IMR-90 (cell line): ENCODE measurements around the gene ADAM17. TPM values are rescaled to one million over a fixed set of nuclear protein-coding genes. Genes with fewer than 3 reads are reported as not detected.

Experiments used
- ATAC-seq: fragments of 200-7000 bp; cut with Tn5 transposase; 2 replicates; pipeline ENCODE4 v1.9.1; 2020; ENCODE audit warnings: low read depth, mild to moderate bottlenecking, moderate library complexity
- BruUV-seq: library from RNA; stranded (reverse); fragments of 400-500 nt; replicated peaks from 2 replicates; lab custom pipeline; 2021; lab: Mats Ljungman, UMichigan
- CTCF ChIA-PET: fragments of 300-600 bp; formaldehyde crosslinking; extraction: SDS; loops from one replicate; lab custom pipeline; 2021; ENCODE audit warnings: antibody characterized with exemption; lab: Yijun Ruan, JAX
- POLR2A ChIA-PET: fragments of 300-600 bp; sonication (Branson Sonifier 250); formaldehyde crosslinking; loops from one replicate; lab custom pipeline; 2022; ENCODE audit warnings: antibody characterized with exemption; ENCODE audit not compliant: unreplicated experiment; lab: Charles Lee
- DNase-seq: peaks from one replicate; pipeline ENCODE4 v3.0.0; 2013
- H2AFZ ChIP-seq: replicated peaks from 2 replicates; pipeline ENCODE3; 2013; ENCODE audit warnings: low read length, mild to moderate bottlenecking; ENCODE audit not compliant: poor library complexity
- H2AK5ac ChIP-seq: 2 replicates; pipeline ENCODE4 v1.6.1; 2013; ENCODE audit warnings: low read depth, low read length, inconsistent platforms
- H2AK9ac ChIP-seq: replicated peaks from 2 replicates; pipeline ENCODE3; 2013; ENCODE audit warnings: mild to moderate bottlenecking, low read depth, low read length, moderate library complexity; ENCODE audit not compliant: poor library complexity
- H2BK120ac ChIP-seq: 2 replicates; pipeline ENCODE4 v1.6.1; 2013; ENCODE audit warnings: low read depth, low read length, inconsistent platforms
- H2BK15ac ChIP-seq: 3 replicates; pipeline ENCODE4 v1.6.1; 2013; ENCODE audit warnings: low read depth, low read length, inconsistent platforms
- H2BK20ac ChIP-seq: 2 replicates; pipeline ENCODE4 v1.6.1; 2013; ENCODE audit warnings: low read depth, mild to moderate bottlenecking, inconsistent platforms, low read length, moderate library complexity
- H2BK5ac ChIP-seq: 2 replicates; pipeline ENCODE4 v1.6.1; 2013; ENCODE audit warnings: mild to moderate bottlenecking, low read depth, low read length, inconsistent platforms; ENCODE audit not compliant: poor library complexity, severe bottlenecking
- H3K14ac ChIP-seq: replicated peaks from 2 replicates; pipeline ENCODE4 v1.6.1; 2013; ENCODE audit warnings: low read depth, low read length, inconsistent platforms
- H3K18ac ChIP-seq: 2 replicates; pipeline ENCODE4 v1.6.1; 2013; ENCODE audit warnings: low read depth, low read length, control low read depth
- H3K23ac ChIP-seq: 2 replicates; pipeline ENCODE4 v1.6.1; 2013; ENCODE audit warnings: low read depth, low read length, inconsistent platforms
- H3K27ac ChIP-seq: 2 replicates; pipeline ENCODE4 v1.5.1; 2013; ENCODE audit warnings: mild to moderate bottlenecking, control low read depth, low read length; ENCODE audit not compliant: insufficient read depth
- H3K27me3 ChIP-seq: 2 replicates; pipeline ENCODE4 v1.6.1; 2013; ENCODE audit warnings: low read length; ENCODE audit not compliant: control insufficient read depth, insufficient read depth
- H3K36me3 ChIP-seq: 2 replicates; pipeline ENCODE4 v1.6.1; 2013; ENCODE audit warnings: low read length, mixed read lengths; ENCODE audit not compliant: control insufficient read depth, insufficient read depth
- H3K4ac ChIP-seq: 2 replicates; pipeline ENCODE4 v1.6.1; 2013; ENCODE audit warnings: low read depth, low read length, inconsistent platforms
- H3K4me1 ChIP-seq: 2 replicates; pipeline ENCODE4 v1.6.1; 2013; ENCODE audit warnings: low read length, mixed read lengths; ENCODE audit not compliant: control insufficient read depth, insufficient read depth
- H3K4me2 ChIP-seq: 2 replicates; pipeline ENCODE4 v1.6.1; 2013; ENCODE audit warnings: low read depth, mild to moderate bottlenecking, control low read depth, low read length, moderate library complexity
- H3K4me3 ChIP-seq: 2 replicates; pipeline ENCODE4 v1.5.1; 2013; ENCODE audit warnings: low read depth, mild to moderate bottlenecking, control low read depth, low read length, moderate library complexity; ENCODE audit not compliant: insufficient read depth
- H3K56ac ChIP-seq: 2 replicates; pipeline ENCODE4 v1.6.1; 2013; ENCODE audit warnings: low read length, inconsistent platforms; ENCODE audit not compliant: insufficient read depth; ENCODE audit errors: extremely low read depth
- H3K79me1 ChIP-seq, 2 experiments: 2 replicates each; pipeline ENCODE4 v1.6.1; 2013; ENCODE audit warnings: low read length in 2 of 2, inconsistent platforms in 1 of 2, low read depth in 1 of 2
- H3K9ac ChIP-seq: 2 replicates; pipeline ENCODE4 v1.6.1; 2013; ENCODE audit warnings: low read depth, low read length, control low read depth
- H3K9me1 ChIP-seq: 2 replicates; pipeline ENCODE4 v1.6.1; 2013; ENCODE audit warnings: low read length, inconsistent platforms; ENCODE audit not compliant: insufficient read depth
- H3K9me3 ChIP-seq: 2 replicates; pipeline ENCODE4 v1.6.1; 2013; ENCODE audit warnings: low read length; ENCODE audit not compliant: control insufficient read depth, insufficient read depth
- H4K20me1 ChIP-seq: 2 replicates; pipeline ENCODE4 v1.6.1; 2013; ENCODE audit warnings: low read length, inconsistent platforms; ENCODE audit not compliant: insufficient read depth
- H4K5ac ChIP-seq: 2 replicates; pipeline ENCODE4 v1.6.1; 2013; ENCODE audit warnings: mild to moderate bottlenecking, low read depth, low read length, control low read depth
- H4K8ac ChIP-seq, 2 experiments: 2 replicates each; pipeline ENCODE4 v1.6.1; 2013; ENCODE audit warnings: low read depth in 2 of 2, low read length in 2 of 2, control low read depth in 1 of 2, inconsistent platforms in 1 of 2
- H4K91ac ChIP-seq: 2 replicates; pipeline ENCODE4 v1.6.1; 2013; ENCODE audit warnings: low read depth, low read length, inconsistent platforms; ENCODE audit not compliant: insufficient read depth
- BHLHE40 ChIP-seq: fragments of 150-350 bp; IDR thresholded peaks from 2 replicates; pipeline ENCODE4 v1.6.1; 2016; ENCODE audit warnings: mild to moderate bottlenecking, low read depth, low read length
- CEBPB ChIP-seq: IDR thresholded peaks from 2 replicates; pipeline ENCODE4 v1.6.1; 2012; ENCODE audit warnings: low read depth, low read length, improper control_type of control experiment
- CHD1 ChIP-seq: IDR thresholded peaks from 2 replicates; pipeline ENCODE4 v1.6.1; 2012; ENCODE audit warnings: low read depth, low read length, improper control_type of control experiment
- CTCF ChIP-seq: conservative IDR thresholded peaks from 2 replicates; pipeline ENCODE4 v1.5.1; 2012; ENCODE audit warnings: mild to moderate bottlenecking, low read depth, low read length, improper control_type of control experiment
- FOS ChIP-seq: fragments of 150-350 bp; IDR thresholded peaks from 2 replicates; pipeline ENCODE4 v1.6.1; 2016; ENCODE audit warnings: low read depth, low read length
- MAFK ChIP-seq: IDR thresholded peaks from 2 replicates; pipeline ENCODE4 v1.6.1; 2012; ENCODE audit warnings: low read depth, low read length, improper control_type of control experiment
- MAZ ChIP-seq: IDR thresholded peaks from 2 replicates; pipeline ENCODE4 v1.6.1; 2012; ENCODE audit warnings: low read depth, mild to moderate bottlenecking, low read length, improper control_type of control experiment, moderate library complexity, borderline replicate concordance
- MXI1 ChIP-seq: IDR thresholded peaks from 2 replicates; pipeline ENCODE4 v1.6.1; 2012; ENCODE audit warnings: low read depth, mild to moderate bottlenecking, low read length, moderate library complexity, borderline replicate concordance
- NFE2L2 ChIP-seq: fragments of 150-350 bp; IDR thresholded peaks from 2 replicates; pipeline ENCODE4 v1.6.1; 2016; ENCODE audit warnings: low read depth, mild to moderate bottlenecking, low read length
- POLR2A ChIP-seq: IDR thresholded peaks from 2 replicates; pipeline ENCODE4 v1.6.1; 2012; ENCODE audit warnings: mild to moderate bottlenecking, low read depth, low read length
- RAD21 ChIP-seq: IDR thresholded peaks from 2 replicates; pipeline ENCODE4 v1.6.1; 2012; ENCODE audit warnings: low read length, improper control_type of control experiment
- RCOR1 ChIP-seq: IDR thresholded peaks from 2 replicates; pipeline ENCODE4 v1.6.1; 2012; ENCODE audit warnings: mild to moderate bottlenecking, low read length, improper control_type of control experiment; ENCODE audit not compliant: insufficient replicate concordance
- RFX5 ChIP-seq: IDR thresholded peaks from 2 replicates; pipeline ENCODE4 v1.8.0; 2012; ENCODE audit warnings: low read depth, mild to moderate bottlenecking, low read length, moderate library complexity
- SMC3 ChIP-seq: fragments of 150-350 bp; IDR thresholded peaks from 2 replicates; pipeline ENCODE4 v1.6.1; 2016; ENCODE audit warnings: low read depth, mild to moderate bottlenecking, antibody characterized with exemption, low read length, moderate library complexity
- WGBS, 2 experiments: methylation state at CpG; one replicate each; pipeline versions ENCODE4 v1.1.5 to v1.1.7; 2013; ENCODE audit warnings: missing lambda C conversion rate in 2 of 2; ENCODE audit not compliant: insufficient read length in 1 of 2; ENCODE audit errors: extremely low coverage in 2 of 2; 5-methylcytosine and 5-hydroxymethylcytosine counted together
- dilution Hi-C: fragments of 300-500 bp; cut with HindIII; formaldehyde crosslinking; loops from one replicate; pipeline ENCODE4 v1.14.3; 2018; ENCODE audit warnings: low sequenced_read_pairs; ENCODE audit not compliant: unreplicated experiment
- in situ Hi-C: fragments of 300-500 bp; cut with MboI; formaldehyde crosslinking; loops from 3 replicates; pipeline ENCODE4 v1.14.3; 2019; ENCODE audit warnings: low sequenced_read_pairs, inconsistent platforms, mixed read lengths
- intact Hi-C: fragments of 100-400 bp; cut with micrococcal nuclease; formaldehyde crosslinking; loops from 2 replicates; pipeline ENCODE4 v1.10.0; 2022
- polyA plus RNA-seq, 3 experiments: library from polyadenylated mRNA; depleted of rRNA; stranded (reverse); fragments of >200 nt; gene quantifications; 2 replicates each; pipeline ENCODE4 v1.2.3, GENCODE V29; 2012; ENCODE audit warnings: low replicate concordance in 1 of 3
- total RNA-seq: library from RNA; depleted of rRNA; stranded (reverse); fragments of >200 nt; gene quantifications from 2 replicates; pipeline ENCODE4 v1.2.3, GENCODE V29; 2012
- TF ChIP-seq, protein P1 (sequence below): fragments of 150-350 bp; IDR thresholded peaks from 2 replicates; pipeline ENCODE4 v1.6.1; 2016; ENCODE audit warnings: low read depth, mild to moderate bottlenecking, low read length, moderate library complexity, borderline replicate concordance
- TF ChIP-seq, protein P2 (sequence below): fragments of 150-350 bp; IDR thresholded peaks from 2 replicates; pipeline ENCODE4 v1.6.1; 2017; ENCODE audit warnings: mild to moderate bottlenecking, antibody characterized with exemption, low read length, low read depth

Gene ADAM17
- total and polyA plus RNA-seq, 2 of the 4 experiments (the other 2 are of a cell fraction) = 9.6 to 34.4 TPM

GRCh38 chr2:9543557-9543956 lies 12.1 kb downstream of the ADAM17 start:
- CTCF ChIA-PET = no interaction called here

More at GRCh38 chr2:9543557-9543956, 12.1 kb downstream of the ADAM17 start:
- intact Hi-C loops (loop anchor here (5.0 kb wide), 1 partner anchor 36 kb away; no protein-coding TSS in a partner anchor), dilution Hi-C loops (no loop called here), in situ Hi-C loops (no loop called here)
- H4K5ac ChIP-seq = no peak overlapping the region
- BruUV-seq = no TSS peak
- H4K91ac ChIP-seq = no peak overlapping the region
- H3K4me3 ChIP-seq = no peak overlapping the region
- no CpG with 5 or more reads among the region's 1 CpG for WGBS, 2 experiments
- no peak overlapping the region for H2BK20ac ChIP-seq
- H3K4me1 ChIP-seq = peaks cover 8% of the 10 kb centered on the region
- no peak overlapping the region for H3K9ac ChIP-seq
- peaks cover 14% of the 10 kb centered on the region for H3K9me1 ChIP-seq
- DNase-seq (no peak), ATAC-seq (no peak)
- H3K9me3 ChIP-seq = no peaks in the 10 kb centered on the region
- no peak overlapping the region for H3K18ac ChIP-seq
- no peak overlapping the region for H2AFZ ChIP-seq
- H3K14ac ChIP-seq = no peak overlapping the region
- peaks cover 4% of the 10 kb centered on the region; the same call in 1 of the 2 replicates for H3K36me3 ChIP-seq
- H3K27ac ChIP-seq = no peak overlapping the region
- peaks cover 8 to 52% of the 10 kb centered on the region in 2 experiments for H3K79me1 ChIP-seq
- POLR2A ChIA-PET = no interaction called here
- H2BK15ac ChIP-seq = no peak overlapping the region
- H2BK120ac ChIP-seq = no peak overlapping the region
- peaks cover 26% of the 10 kb centered on the region for H4K20me1 ChIP-seq
- H3K27me3 ChIP-seq = no peaks in the 10 kb centered on the region
- no peak overlapping the region for H2AK5ac ChIP-seq
- no peak overlapping the region for H3K23ac ChIP-seq
- no peak overlapping the region for H3K56ac ChIP-seq
- no peak overlapping the region for H3K4me2 ChIP-seq
- H2AK9ac ChIP-seq = no peak overlapping the region
- no peak overlapping the region for H2BK5ac ChIP-seq
- no peak for TF ChIP-seq MAZ
- no peak for TF ChIP-seq CTCF
- TF ChIP-seq, protein P1, sequence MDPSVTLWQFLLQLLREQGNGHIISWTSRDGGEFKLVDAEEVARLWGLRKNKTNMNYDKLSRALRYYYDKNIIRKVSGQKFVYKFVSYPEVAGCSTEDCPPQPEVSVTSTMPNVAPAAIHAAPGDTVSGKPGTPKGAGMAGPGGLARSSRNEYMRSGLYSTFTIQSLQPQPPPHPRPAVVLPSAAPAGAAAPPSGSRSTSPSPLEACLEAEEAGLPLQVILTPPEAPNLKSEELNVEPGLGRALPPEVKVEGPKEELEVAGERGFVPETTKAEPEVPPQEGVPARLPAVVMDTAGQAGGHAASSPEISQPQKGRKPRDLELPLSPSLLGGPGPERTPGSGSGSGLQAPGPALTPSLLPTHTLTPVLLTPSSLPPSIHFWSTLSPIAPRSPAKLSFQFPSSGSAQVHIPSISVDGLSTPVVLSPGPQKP = no peak
- TF ChIP-seq POLR2A = no peak
- no peak for TF ChIP-seq RFX5
- no peak for TF ChIP-seq RCOR1
- TF ChIP-seq RAD21 = no peak
- TF ChIP-seq NFE2L2 = no peak
- TF ChIP-seq CEBPB = no peak
- TF ChIP-seq MAFK = no peak
- no peak for TF ChIP-seq SMC3
- TF ChIP-seq MXI1 = no peak
- no peak for TF ChIP-seq FOS
- no peak for TF ChIP-seq CHD1
- TF ChIP-seq, protein P2, sequence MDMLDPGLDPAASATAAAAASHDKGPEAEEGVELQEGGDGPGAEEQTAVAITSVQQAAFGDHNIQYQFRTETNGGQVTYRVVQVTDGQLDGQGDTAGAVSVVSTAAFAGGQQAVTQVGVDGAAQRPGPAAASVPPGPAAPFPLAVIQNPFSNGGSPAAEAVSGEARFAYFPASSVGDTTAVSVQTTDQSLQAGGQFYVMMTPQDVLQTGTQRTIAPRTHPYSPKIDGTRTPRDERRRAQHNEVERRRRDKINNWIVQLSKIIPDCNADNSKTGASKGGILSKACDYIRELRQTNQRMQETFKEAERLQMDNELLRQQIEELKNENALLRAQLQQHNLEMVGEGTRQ = no peak
- TF ChIP-seq BHLHE40 = no peak
- H4K8ac ChIP-seq = no peak overlapping the region
- H3K4ac ChIP-seq = no peak overlapping the region
